GM08714 (cell line): ENCODE data around the gene MORN2.
A peak's percentile ranks its signal among the peaks of the same experiment; 100 is the strongest.
"Not testable (repeated sequence)": the region's sequence is repeated elsewhere in the genome, so short reads cannot be mapped to it uniquely, and the experiment has no call there.

Experiments used
- H3K4me3 ChIP-seq: fragments of 200-500 bp; sonication (Bioruptor generic); 2 replicates; pipeline ENCODE4 v1.5.1; 2014; ENCODE audit warnings: mild to moderate bottlenecking, low read length, inconsistent platforms
- ZNF274 ChIP-seq: IDR thresholded peaks from 2 replicates; pipeline ENCODE4 v1.6.1; 2012; ENCODE audit warnings: mild to moderate bottlenecking, low read depth, low read length

The MORN2 gene

DNA sequence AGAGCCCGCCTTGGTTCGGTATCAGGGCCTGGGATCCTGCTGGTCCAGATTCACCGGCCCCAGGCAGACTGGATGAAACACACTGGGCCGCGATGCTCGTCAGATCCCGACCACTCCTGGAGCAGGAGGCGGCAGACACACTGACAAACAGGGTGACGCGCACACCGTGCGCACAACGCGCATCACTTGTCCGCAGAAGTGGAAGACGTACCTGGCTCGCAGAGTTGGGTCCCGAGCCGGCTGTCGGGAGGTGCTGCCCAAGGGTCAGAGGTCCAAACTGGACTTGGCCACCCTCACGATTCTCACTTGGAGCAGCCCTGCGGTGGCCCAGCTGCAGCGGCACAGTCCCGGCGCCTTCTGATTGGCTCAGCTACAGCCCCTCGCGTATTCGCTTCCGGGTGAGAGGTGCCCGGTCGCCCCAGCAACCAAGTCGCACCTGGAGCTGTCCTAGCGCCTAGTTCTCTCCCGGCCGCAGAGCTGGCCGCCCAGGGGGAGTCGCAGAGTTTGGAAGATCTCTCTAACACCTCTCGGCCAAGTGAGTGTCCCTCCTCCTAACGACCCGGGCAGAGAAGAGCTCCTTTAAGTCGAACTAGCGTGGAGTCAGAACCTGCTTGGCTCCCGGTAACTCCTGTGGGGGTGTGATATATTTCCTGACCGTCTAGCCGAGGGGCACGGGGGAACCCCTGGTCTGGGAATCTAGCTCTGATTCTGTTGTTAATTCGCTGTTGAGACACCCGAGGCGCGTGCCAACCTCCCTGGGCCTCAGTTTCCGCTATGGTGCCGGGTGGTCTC lies at the start of gene MORN2, which contains the start of gene DHX57:
MORN2 (plus strand) TSS at position 401 of the 792 bp plus-strand sequence.
DHX57 (minus strand) TSS at position 359 of the 792 bp plus-strand sequence. CDS start 7,529 bp downstream, outside the sequence.
- peak within 1 kb of the TSS; percentile 73 for H3K4me3 ChIP-seq
- TF ChIP-seq ZNF274 = no peak

GRCh38 chr2:38827539-38828145 lies 48.1 kb upstream of the MORN2 start:
- H3K4me3 ChIP-seq = not testable (repeated sequence)

DNA sequence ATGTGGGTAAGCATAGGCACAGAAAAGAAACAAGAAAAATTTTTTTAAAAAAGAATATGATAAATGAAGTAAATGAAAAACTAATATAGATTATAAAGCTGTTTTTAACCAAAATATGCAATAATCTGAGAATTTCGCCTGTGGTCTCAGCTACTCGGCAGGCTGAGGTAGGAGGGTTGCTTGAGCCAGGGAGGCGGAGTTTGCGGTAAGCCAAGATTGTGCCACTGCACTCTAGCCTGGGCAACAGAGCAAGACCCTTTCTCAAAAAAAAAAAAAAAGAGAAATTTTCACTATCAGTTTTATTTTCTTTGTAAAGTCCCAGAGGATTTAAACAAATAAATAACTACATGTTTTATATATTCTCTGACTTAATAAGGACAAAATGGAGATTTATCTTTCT lies 47.3 kb upstream of the MORN2 start:
- TF ChIP-seq ZNF274 = no peak
- no peak overlapping the region for H3K4me3 ChIP-seq

DNA sequence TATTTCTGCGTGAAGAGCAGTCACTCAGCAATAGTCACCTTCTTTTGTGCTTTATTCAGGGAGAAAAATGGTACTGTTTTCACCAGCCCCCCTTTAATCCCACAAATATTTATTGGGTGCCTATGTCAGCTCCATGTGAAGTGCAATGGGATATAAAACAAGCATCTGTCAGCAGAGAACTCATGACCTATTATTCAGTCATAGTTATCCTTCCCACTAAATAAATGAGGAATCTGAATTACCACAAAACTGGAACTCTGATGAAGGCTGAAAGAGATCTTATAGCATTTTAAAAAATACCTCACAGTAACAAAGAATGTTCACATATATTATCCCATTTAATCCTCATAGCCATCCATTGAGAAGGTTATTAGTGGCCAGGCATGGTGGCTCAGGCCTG lies 45.8 kb upstream of the MORN2 start:
- no peak for TF ChIP-seq ZNF274
- no peak overlapping the region for H3K4me3 ChIP-seq

DNA sequence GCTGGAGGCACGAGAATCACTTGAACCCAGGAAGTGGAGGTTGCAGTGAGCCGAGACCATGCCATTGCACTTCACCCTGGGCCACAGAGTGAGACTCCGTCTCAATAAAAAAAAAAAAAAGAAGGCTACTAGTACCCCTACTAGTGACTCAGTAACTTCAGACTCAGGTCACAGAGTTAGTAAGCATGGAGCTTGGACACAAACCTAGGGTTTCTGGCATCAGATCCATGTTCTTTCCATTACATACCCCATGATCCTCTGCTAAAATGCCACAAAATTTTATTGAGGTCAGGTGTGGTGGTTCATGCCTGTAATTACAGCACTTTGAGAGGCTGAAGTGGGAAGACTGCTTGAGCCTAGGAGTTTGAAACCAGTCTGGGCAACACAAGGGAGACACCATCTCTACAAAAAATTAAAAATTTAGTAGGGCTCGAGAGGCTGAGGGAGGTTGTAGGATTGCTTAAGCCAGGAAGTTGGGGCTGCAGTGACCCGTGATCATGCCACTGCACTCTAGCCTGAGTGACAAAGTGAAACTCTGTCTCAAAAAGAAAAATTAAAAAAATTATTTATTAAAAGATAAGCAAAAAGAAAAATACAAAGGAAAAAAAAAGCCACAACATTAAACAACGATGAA lies 45.1 kb upstream of the MORN2 start:
- no peak overlapping the region for H3K4me3 ChIP-seq
- no peak for TF ChIP-seq ZNF274

GRCh38 chr2:38835015-38835601 lies 40.7 kb upstream of the MORN2 start:
- TF ChIP-seq ZNF274 = no peak
- H3K4me3 ChIP-seq = no peak overlapping the region

DNA sequence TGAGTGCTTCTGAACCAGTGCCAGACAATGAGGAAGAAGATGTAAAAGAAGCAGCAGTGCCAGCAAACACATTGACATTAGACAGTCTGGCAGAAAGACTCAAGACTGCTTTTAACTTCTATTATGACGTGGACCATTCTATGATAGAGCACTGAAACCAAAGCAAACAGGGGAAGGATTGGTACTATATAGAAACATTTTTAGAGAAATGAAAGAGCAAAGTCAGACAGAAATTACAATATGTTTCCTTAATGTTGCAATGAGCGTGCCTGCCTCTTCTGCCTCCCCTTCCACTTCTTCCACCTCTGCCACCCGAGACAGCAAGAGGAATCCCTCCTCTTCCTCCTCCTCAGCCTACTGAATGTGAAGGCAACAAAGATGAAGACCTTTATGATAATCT lies 39.8 kb upstream of the MORN2 start:
- H3K4me3 ChIP-seq = no peak overlapping the region
- TF ChIP-seq ZNF274 = no peak

DNA sequence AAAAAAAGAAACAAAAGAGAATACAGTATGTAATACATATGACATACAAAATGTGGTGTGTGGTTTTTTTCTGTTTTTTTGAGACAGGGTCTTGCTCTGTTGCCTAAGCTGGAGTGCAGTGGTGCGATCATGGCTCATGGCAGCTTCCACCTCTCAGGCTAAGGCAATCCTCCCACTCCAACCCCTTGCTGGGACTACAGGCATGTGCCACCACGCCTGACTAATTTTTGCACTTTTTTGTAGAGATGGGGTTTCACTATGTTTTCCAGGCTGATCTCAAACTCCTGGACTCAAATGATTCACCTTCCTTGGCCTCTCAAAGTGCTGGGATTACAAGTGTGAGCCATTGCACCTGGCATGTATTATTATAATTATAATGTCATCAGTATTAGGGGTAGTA lies 39.0 kb upstream of the MORN2 start:
- H3K4me3 ChIP-seq = no peak overlapping the region
- TF ChIP-seq ZNF274 = no peak

GRCh38 chr2:38850045-38850444 lies 25.7 kb upstream of the MORN2 start:
- TF ChIP-seq ZNF274 = no peak
- H3K4me3 ChIP-seq = no peak overlapping the region

GRCh38 chr2:38856165-38856564 lies 19.6 kb upstream of the MORN2 start:
- no peak overlapping the region for H3K4me3 ChIP-seq
- no peak for TF ChIP-seq ZNF274

- TF ChIP-seq ZNF274 = no peak
- no peak overlapping the region for H3K4me3 ChIP-seq
Observed at GRCh38 chr2:38862476-38862875, 13.3 kb upstream of the MORN2 start.

DNA sequence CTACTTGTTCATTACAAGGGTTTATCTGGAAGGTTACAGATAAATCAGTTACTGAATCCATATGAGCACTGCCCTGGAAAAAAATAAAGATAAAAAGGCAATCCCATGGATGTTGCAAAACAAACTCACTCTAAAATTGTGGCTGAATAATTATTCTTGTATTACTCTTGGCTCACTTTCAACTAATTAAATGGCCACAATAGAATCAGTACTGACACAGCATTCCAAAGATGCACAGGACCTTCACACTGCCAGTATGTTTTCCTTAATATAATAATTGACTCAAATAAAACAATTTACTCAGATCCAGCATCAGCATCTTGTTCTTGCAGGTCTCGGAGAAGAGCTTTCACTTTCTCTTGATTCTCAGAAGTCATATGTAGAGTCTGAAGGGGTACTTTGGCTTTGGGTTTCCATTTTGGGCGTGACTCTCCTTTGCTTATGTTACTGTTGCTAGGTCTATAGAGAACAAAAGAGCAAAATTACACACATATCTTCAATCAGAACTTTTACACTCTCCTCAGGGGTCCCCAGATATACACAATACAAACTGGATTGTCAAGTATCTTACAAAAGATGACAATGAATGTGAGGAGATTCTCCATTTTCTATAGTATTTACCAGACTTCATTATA lies 12.6 kb upstream of the MORN2 start:
- TF ChIP-seq ZNF274 = no peak
- no peak overlapping the region for H3K4me3 ChIP-seq

DNA sequence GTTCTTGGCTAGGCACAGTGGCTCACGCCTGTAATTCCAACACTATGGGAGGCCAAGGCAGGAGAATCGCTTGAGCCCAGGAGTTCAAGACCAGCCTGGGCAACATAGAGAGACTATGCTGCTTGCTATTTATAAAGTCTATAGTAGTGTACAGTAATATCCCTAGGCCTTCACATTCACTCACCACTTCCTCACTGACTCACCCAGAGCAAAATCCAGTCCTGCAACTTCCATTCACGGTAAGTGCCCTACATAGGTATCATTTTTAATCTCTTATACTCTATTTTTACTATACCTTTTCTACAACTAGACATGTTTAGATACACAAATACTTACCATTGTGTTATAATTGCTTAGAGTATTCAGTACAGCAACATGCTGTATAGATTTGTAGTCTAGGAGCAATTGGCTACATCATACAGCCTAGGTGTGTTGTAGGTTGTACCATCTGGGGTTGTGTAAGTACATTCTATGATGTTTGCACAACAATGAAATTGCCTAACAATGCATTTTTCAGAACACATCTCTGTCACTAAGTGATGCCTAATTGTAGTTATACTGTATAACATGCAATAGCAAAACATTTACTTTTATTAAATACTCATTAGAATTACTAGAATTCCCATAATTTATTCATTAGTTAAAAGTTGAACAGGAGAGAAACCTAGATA lies 8.9 kb upstream of the MORN2 start:
- H3K4me3 ChIP-seq = no peak overlapping the region
- no peak for TF ChIP-seq ZNF274

GRCh38 chr2:38871432-38871831 lies 4.3 kb upstream of the MORN2 start:
- no peak overlapping the region for H3K4me3 ChIP-seq

GRCh38 chr2:38873763-38874162 lies 2.0 kb upstream of the MORN2 start:
- no peak for TF ChIP-seq ZNF274

More at GRCh38 chr2:38871432-38871831, 4.3 kb upstream of the MORN2 start:
- no peak for TF ChIP-seq ZNF274

More at GRCh38 chr2:38873763-38874162, 2.0 kb upstream of the MORN2 start:
- H3K4me3 ChIP-seq = no peak overlapping the region
